Renal pelvis (tissue), 4 donors: ENCODE results near the gene PPP2R5B. TPM values are rescaled to one million over a fixed set of nuclear protein-coding genes. Genes with fewer than 3 reads are reported as not detected.

Experiments used
- DNase-seq: peaks from one replicate; pipeline ENCODE4 v3.0.0-alpha.2; 2013
- polyA plus RNA-seq, 3 donors: library from polyadenylated mRNA; unstranded; fragments of 120-200 nt; gene quantifications; one replicate each; pipeline ENCODE4 v1.2.1, GENCODE V29; 2013; ENCODE audit not compliant: insufficient read length in 3 of 3

The PPP2R5B gene
- polyA plus RNA-seq, 3 donors: 14.7 to 18.4 (median 17.7) TPM

DNA sequence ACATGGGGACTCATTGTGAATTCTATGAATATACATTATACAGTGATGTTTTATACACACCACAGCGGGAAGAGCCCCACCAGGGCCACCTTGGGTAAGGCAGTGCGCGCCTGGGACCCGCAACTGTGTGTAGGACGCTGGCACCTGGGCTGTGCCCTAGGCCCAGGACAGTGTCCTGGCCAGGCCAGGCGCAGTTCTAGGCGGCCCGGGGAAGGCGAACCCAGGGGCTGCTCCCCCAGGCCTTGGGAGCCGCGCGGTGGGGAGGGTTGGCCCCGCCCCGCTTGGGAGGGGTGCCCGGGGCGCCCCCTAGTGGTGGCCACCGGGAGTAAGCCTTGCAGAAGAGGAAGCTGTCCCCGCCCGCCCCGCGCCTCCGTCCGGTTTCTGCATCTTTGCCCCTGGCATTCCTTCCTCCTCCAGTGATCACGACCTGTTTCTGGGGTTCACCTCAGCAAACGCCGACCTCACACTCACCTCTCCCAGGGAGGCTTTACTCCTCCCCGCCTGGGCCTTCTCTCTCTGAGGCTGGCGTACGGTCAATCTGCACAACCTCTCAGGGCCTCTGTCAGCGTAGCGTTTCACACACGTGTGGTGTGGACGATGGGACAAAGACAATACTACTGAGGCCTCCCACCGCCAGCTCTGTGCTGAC lies 36.6 kb upstream of the PPP2R5B start:
- DNase-seq: peak; percentile 70

DNA sequence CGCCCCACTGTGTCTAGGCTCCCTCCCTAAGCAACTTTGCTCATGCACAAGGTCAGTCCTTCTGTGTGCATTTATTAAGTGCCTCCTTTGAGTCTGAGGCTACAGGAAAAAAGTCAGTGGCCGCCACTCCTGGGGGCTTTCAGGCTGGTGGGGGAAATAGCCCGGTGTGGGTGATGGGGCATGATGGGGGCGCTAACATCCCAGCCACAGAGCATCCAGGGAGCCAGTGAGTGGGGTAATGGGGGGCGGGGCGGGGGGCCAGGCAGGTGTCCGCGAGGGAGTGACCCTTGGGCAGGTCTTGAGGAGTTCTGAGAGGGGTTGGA lies 36.1 kb upstream of the PPP2R5B start:
- DNase-seq: no peak

DNA sequence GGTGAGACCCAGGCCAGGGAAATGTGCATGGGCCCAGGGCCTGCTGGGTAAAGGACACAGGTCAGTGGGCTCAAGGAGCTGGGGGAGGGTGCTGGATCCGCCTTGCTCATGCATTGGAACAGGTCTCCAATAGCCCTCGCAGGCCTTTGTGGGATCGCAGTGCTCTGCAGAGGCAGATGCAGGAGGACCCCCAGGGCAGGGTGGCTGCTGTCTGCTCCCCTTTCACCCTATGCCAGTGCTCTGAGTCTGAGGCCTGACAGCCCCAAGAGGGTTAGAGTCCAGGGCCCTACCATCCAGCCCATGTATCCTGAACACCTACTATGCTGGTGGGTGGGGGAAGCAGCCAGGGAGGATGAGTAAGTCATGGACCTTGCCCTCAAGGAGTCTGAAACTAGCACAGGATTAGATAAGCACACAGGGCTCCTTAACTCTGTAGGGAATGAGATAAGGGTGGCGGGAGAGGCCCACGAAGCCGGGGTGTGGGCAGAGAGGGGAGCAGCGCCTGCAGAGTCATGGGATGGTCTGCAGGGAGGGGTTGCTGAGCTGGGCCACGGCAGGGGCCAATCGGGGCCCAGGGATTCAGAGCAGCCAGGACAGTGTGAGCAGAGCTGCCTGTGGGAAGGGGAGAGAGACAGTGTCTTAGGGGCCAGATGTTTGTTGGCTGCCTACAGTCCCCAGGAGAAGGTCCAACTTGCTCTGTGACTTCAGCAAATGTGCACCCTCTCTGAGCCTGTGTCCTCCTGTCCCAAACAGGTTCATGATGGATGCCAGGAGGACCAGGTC lies 35.6 kb upstream of the PPP2R5B start:
- DNase-seq: no peak

DNA sequence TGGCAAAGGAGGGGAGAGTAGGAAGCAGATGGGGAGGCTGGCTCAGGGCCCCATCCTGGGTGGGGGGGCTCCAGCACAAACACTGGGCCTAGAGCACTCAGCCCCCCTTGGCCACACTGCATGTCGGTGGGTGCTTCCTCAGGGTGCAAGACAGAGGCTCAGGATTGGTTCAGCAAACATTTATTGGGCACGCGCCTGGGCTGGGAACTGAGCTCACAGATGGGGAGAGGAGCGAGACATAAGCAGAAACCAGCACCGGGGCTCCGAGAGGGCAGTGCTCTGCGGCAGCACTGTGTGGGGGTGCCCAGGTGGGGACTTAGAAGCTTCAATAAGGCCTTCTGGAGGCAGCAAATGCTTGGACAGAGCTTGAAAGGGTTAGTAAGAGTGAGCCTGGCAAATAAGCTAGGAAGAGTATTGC lies 34.0 kb upstream of the PPP2R5B start:
- DNase-seq: no peak

DNA sequence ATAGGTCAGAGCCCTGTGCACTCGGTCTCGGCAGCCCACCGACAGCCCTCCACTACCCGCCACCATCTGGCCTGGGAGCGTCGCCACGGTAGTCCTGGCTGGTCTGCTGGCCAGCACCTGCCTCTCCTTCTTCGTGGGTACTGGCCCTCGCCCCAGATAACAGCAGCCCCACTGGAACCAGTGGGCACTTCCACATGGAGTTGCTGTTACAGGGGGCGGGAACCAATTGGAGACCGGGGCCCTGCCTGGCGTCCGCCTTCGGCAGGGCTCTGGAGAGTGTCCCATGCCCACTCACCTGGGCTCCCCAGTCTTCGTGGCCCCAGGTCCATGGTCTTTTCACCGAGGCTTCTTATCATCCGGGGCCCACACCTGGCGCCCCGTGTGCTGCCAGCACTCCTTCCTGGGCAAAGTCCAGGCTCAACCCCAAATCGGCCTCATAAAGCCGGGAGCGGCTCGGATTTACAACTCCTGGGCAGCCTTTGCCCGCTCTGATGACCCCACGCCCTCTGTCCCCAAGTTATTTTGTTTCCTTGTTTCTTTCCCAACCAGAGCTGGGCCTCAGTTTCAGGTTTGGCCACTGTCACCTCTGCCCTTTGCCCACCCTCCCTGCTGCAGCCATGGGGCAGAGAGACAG lies 33.2 kb upstream of the PPP2R5B start:
- no peak for DNase-seq

DNA sequence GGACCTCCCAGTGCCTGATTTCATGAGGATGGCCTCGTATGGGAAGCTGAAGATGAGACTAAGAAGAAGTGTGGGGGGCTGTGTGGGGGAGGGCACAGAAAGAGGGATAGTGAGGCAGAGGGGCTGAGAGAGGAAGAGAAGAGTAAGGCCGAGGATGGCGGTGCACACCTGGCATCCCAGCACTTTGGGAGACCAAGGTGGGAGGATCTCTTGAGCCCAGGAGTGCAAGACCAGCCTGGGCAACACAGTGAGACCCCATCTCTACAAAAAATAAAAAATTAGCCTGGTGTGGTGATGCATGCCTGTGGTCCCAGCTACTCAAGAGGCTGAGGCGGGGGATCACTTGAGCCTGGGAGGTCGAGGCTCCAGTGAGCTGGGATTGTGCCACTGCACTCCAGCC lies 32.6 kb upstream of the PPP2R5B start:
- no peak for DNase-seq

DNA sequence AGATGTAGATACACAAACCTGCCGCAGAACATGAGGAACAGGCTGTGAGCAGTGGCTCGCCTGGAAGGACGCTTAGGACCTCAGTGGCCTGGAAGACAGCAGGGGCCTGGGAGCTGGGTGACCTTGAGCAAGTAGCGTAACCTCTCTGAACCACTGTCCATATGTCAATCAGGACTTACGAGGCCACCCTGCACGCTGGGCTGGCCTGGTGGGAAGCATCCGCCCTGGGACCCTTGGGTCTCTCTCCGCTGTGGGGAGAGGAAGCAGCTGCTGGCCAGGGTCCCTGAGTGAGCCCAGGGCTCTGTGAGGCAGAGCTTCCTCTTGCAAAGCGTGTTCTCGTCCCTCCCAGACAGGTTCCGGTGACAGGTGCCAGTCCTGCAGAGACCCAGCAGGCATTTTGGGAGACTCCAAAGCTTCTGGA lies 32.1 kb upstream of the PPP2R5B start:
- no peak for DNase-seq

DNA sequence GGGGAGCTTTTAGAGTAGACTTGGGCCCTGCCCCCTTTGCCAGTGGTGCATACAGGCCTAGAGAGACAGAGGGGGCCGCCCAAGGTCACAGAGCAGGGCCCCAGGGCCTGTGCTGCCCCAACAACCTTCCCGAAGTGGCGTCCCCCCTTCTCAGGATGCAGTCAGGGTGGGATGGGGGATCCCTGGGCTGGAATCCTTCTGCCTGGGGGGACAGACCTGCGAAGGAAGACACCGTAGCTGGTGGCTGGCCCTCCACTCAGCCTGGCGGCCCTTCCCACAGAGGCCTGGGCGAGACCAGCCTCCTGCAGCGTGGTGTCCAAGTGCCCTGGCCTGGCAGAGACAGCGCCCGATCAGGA lies 31.7 kb upstream of the PPP2R5B start:
- no peak for DNase-seq

DNA sequence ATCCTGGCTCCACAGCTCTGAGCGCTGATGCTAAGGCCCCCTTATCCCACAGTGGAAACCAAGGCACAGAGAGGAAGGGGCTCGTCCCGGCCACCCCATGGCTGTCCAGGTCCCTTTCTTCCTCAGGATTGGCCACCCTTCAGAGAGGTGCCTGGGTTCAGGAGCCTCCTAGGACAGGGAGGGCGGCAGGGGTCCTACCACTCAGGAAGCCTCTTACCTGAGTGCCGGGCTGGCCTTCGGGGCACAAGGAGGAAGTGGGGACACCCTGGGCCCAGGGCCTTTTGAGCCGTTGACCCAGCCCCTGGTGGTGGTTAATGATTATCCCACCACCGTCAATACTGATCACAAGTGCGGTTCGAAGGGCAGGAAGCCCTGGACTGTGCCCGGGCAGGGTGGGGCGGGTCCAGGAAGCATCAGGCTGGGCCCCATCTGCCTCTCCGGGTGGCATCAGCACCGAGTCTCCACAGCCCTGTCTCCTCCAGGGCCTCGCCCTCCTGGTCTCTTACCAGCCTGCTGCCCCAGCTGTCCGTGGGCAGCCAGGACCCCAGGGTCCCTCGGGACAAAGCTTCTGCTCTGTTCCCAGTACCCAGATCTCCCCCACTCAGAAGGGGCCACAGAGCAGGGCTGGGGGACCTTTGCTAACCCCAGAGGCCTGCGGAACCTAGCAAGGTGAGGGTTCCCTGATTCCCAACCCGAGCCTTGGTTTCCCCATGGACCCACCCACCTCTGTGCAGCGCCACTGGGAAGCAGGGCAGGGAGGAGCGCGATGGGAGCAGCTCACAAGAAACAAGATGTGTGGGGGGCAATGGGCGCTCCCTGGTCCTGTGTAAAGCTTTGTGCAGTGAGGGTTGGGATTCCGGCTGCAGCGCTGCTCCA lies 31.1 kb upstream of the PPP2R5B start:
- DNase-seq: no peak

DNA sequence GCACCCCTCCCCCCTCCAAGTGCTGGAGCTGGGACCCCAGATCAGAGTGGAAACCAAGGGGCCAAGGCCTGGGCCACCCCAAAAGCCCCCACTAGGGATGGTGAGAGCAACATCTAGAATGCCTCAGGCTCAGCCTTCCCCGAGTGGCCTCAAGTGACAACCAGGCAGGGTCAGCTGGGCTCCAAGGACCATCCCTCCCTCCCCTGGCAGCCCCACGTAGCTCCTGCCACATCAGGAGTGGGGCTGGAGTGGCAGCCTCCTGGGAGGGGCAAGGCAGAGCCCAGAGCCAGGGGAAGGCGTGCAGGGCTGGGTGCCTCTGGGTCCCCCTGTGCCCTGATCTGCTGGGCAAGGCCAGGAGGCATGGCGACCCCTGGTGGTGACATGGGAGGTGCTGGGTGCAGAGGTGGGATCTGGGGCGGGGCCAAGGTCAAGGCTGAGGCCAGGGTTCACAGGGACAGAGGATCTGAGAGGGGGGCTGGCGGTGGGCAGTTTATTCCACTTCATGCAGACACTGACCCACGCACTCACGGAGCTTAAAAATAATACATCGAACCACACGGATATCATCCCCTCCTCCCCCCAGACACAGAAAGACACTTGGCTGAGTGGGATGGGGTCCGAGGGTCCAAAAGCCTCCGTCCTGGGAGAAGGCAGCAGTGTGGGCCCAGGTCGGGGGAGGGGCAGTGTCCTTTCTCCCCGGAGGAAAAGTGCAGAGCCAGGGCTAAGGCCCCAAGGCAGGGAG lies 30.2 kb upstream of the PPP2R5B start:
- no peak for DNase-seq

DNA sequence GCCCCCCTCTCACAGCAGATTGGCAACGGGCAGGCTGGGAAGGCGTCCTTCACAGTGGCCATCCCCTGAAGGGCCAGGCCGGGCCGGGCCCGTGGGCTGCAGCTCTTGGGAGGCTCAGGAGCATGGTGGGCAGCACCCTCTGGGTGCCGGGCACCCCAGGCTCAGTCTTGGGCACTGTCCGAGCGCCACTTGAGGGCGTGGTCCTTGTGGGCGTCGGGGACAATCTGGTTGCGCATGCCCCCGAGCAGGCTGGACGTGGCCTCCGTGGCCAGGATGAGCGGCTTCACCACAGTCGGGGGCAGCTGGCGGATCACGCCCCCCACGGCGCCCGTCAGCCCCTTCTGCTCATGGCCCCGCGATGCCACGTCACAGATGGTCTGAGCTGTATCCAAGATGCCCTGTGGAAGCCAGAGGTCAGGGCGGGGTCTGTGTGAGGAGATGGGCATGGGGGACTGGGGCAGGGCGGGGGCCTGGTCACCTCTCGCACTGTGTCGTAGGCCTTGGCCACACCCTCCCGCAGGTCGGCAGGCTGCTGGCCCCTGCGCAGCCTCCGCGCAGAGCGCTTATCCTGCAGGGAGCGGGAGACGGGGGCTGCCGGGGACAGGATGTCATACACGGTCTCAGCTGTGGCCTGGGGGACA lies 29.6 kb upstream of the PPP2R5B start:
- no peak for DNase-seq

DNA sequence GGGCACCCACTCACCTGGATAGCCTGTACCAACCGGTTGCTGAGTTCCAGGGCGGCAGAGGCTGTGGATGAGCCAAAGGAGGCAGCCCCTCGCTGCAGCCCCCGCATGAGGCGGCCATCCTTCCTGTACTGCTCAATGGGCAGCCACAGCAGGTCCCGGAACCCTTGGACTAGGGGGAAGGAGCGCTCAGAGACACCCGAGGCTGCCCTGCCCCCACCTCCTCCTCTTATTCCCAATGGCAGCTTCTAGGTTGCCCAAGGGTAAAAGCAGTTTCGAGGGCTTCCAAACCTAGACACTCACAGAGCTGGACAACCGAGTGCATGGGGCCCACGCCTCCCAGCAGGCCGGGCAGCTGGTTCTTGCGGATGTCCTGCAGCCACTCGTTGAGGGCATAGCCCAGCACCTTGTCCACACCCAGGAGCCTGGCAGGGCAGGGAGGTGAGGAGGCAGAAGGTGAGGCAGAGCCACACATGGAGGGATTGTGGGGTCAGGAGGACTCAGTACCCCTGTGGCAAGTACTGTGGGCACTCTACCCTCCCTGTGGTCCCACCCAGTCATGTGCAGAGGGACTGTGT lies 28.0 kb upstream of the PPP2R5B start:
- DNase-seq: no peak

DNA sequence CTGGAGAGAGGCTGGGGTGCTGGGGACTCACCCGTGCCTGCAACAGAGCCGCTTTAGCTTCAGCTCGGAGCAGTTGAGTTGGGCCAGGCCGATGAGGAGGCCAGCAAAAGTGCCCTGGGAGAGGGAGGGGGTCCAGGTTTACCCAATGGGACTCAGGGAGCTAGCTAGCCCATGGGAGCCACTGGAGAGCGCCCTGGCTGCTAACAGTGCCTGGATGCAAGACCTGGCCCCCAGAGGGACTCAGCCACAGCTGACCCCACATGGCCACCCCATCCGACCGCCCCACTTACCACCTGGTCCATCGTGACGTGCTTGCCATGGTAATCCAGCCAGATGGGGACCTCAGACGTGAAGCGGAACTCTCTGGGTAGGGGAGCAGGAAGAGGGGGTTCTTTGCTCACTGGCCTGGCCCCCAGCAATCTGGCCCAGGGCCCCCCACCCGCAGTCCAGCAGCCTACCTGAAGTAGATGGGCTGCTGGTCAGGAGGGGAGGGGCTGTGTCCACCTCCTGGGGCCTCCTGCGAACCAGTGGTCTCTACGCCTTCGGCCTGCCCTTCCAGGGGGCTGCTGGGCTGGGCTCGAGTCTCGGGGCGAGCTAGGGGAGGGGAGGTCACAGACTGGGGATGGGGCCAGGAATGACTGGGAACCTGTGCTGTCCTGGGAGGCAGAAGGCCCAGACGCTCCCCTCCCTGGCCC lies 27.0 kb upstream of the PPP2R5B start:
- DNase-seq: no peak

DNA sequence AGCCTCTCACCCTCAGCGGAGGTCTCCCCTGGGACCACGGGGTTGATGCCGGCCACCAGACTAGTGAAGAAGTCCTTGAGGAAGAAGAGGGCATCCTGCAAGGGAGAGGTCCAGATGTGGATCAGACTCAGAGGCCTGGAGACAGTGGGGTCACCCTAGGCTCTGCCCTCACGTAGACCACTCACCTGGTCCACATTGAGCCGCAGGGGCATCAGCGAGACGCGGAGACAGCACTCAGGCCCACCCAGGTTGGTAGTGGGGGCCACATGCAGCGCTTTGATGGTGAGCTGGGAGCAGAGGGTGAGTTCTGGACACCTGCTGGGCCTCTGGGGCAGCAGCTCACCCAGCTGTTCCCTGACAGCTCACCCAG lies 26.4 kb upstream of the PPP2R5B start:
- DNase-seq: no peak

DNA sequence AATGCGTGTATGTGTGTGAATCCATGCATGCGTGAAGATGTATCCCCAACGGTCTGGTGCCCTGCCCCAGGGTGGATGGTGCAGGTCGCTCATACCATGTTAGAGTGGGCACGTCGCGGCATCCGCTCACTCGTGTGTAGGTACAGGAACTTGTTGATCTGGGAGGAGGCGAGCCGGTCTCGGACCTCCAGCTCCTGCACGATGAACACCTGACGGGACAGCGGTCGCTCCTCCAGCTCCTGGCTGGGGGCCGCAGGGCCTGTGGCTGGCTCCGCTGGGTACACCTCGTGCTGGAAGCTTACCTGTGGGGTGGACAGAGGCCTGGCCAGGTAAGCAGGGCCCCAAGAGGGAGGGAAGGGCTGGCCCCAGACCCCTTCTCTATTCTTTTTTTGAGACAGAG lies 25.9 kb upstream of the PPP2R5B start:
- DNase-seq: no peak

DNA sequence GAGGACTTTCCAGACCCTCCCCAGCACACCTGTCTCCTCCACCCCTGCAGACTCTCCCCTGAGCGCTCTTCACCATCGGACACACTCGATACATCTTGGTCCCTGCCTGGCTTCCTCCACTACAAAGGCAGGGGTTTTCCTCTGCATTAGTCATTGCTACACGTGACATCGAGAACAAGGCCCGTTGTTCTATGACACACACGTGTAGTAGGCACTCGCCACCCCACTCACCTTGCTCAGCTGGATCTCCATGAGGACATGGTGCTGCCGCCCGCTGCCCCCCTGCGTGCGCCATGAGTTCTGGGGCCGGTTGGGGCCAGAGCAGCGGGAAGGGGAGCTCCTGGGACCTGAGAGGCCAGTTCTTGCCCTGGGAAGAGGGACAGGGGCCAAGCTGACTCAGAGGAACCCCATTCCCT lies 24.2 kb upstream of the PPP2R5B start:
- no peak for DNase-seq

DNA sequence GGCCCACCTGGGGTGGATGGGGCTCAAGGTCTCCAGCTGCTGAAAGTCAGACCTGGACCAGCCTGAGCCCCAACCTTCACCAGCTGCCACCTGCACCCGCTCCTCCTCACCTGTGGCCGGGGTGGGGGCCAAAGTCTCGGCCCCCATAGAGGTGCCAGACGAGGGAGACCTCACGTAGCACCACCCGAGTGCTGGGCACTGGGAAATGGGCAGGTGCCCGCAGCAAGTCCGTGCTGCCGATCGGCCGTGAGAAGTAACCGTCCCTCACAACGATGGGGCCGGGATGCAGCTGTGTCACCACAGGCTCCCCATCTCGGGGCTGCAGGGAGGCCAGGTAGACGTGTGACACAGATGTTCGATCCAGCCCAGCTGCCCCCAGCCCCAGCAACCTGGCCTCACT lies 23.7 kb upstream of the PPP2R5B start:
- DNase-seq: no peak

DNA sequence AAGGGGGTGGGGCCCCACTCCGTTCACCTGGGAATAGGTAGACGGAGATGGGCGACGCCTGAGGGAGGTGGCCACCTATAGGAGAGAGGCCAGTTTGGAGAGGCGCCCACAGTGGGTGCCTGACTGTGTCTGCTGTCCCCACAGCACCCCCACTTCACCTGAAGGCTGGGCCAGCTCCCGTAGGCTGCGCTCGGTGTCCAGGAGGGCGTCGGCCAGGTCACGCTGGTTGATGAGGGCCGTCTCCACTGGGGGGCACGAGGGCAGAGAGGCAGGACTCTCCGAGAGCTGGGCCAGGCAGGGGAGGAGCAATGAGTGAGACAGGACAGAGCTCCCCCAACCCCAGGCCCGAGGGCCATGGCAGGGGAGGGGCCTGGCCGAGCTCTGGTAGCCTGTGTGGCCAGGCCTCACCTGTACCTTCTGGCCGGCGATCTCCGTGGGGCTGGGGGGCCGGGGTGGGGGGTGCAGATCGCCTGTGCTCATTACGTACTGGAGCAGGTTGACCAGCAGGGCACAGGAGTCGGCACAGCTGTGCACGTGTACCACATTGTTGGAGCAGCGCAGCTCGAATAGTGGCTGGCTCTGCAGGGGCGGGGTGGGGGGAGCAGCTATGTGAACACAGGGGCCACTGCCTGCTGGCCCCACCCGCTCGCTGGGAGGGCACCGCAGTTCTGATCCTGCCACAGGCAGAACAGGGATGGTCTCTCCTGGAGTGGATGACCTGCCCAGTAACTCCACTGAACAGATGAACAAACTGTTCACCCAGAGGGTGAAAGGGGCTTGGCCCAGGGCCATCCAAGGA lies 22.2 kb upstream of the PPP2R5B start:
- DNase-seq: no peak

DNA sequence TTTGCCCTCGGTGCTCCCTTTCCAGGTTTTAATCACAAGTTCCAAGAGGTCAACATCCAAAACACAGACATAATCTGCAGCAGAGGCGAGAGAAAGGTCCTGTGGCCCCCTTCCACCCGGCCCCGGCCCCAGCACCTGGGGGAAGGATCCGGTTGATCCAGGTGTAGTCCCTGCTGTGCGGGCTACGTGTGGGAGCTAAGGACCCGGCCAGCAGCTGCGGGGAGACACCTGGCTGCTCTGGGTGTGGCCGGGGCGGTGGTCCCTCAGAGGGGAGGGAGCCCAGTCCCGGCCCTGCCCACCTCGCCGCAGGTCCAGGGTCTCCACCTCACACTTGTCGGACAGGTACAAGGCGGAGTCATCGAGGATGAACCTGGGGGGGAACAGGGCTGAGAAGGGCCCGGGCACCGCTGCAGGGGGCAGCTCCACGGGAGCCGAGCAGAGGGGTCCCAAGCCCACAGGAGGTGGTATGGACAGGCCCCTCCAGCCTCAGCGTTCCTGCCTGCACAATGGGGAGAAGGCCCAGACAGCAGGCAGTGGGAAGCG lies 21.1 kb upstream of the PPP2R5B start:
- DNase-seq: no peak
